ENCODE measurements around the gene APBB2. TPM values are rescaled to one million over a fixed set of nuclear protein-coding genes. Genes with fewer than 3 reads are reported as not detected.

APBB2 gene
- total RNA-seq, 3 donors from 2014 or later (not counting 1 experiment from before 2014, with no cell fraction given): 0.38 to 0.48 TPM; not detected in 1

GRCh38 chr4:40980318-40980883 is 233.9 kb downstream of the APBB2 start:
- 38% methylated on average over 1 of the region's 1 CpG for WGBS (ENCODE audit: insufficient coverage)
- H3K9me3 Mint-ChIP-seq: no peaks in the 10 kb centered on the region

GRCh38 chr4:40978548-40978947 is 235.8 kb downstream of the APBB2 start:
- H3K27me3 ChIP-seq (ENCODE audit: control insufficient read depth, insufficient read depth, low read length): no peaks in the 10 kb centered on the region
- no peak overlapping the region for H3K27ac ChIP-seq (ENCODE audit: low read length)
- H3K4me1 Mint-ChIP-seq: no peaks in the 10 kb centered on the region
- no peaks in the 10 kb centered on the region for H3K4me1 ChIP-seq (ENCODE audit: control insufficient read depth, insufficient read depth, low read length)
- no peak for DNase-seq
- ATAC-seq: no peak
- no peak overlapping the region for H3K4me3 Mint-ChIP-seq
- H3K9me3 ChIP-seq (ENCODE audit: control insufficient read depth, insufficient read depth, low read length): no peaks in the 10 kb centered on the region
- intact Hi-C loops (cut with micrococcal nuclease): no loop called here
- H3K27me3 Mint-ChIP-seq (ENCODE audit: low read depth in 2 of 2): no peaks in the 10 kb centered on the region
- H3K36me3 Mint-ChIP-seq: no peaks in the 10 kb centered on the region
- H3K4me3 ChIP-seq (ENCODE audit: low read length): no peak overlapping the region
- no peaks in the 10 kb centered on the region for H3K36me3 ChIP-seq (ENCODE audit: control insufficient read depth, insufficient read depth, low read length)
- H3K27ac Mint-ChIP-seq: no peak overlapping the region
- no peaks in the 10 kb centered on the region for H3K9me3 Mint-ChIP-seq
- no peak for TF ChIP-seq CTCF (IDR thresholded peaks at IDR 0.05)
- WGBS (ENCODE audit: insufficient coverage): 94% methylated on average over 3 of the region's 5 CpGs

More at GRCh38 chr4:40980318-40980883, 233.9 kb downstream of the APBB2 start:
- H3K4me3 ChIP-seq (ENCODE audit: low read length): no peak overlapping the region
- no peaks in the 10 kb centered on the region for H3K4me1 ChIP-seq (ENCODE audit: control insufficient read depth, insufficient read depth, low read length)
- Mint-ChIP-seq H3K27ac (no peak overlapping the region), H3K27me3 (ENCODE audit: low read depth in 2 of 2) (no peaks in the 10 kb centered on the region), H3K36me3 (no peaks in the 10 kb centered on the region), H3K4me3 (no peak overlapping the region), H3K4me1 (no peaks in the 10 kb centered on the region)
- no peaks in the 10 kb centered on the region for H3K27me3 ChIP-seq (ENCODE audit: control insufficient read depth, insufficient read depth, low read length)
- no peak for DNase-seq
- H3K9me3 ChIP-seq (ENCODE audit: control insufficient read depth, insufficient read depth, low read length): no peaks in the 10 kb centered on the region
- intact Hi-C loops (cut with micrococcal nuclease): no loop called here
- no peak overlapping the region for H3K27ac ChIP-seq (ENCODE audit: low read length)
- TF ChIP-seq CTCF (IDR thresholded peaks at IDR 0.05): no peak
- no peak for ATAC-seq
- H3K36me3 ChIP-seq (ENCODE audit: control insufficient read depth, insufficient read depth, low read length): no peaks in the 10 kb centered on the region

GRCh38 chr4:40976343-40976742 is 238.0 kb downstream of the APBB2 start:
- intact Hi-C loops (cut with micrococcal nuclease): no loop called here
- H3K9me3 ChIP-seq (ENCODE audit: control insufficient read depth, insufficient read depth, low read length): no peaks in the 10 kb centered on the region
- no peaks in the 10 kb centered on the region for H3K4me1 ChIP-seq (ENCODE audit: control insufficient read depth, insufficient read depth, low read length)
- DNase-seq (peak in 1 of 2 donors; percentile 29), ATAC-seq (no peak)
- Mint-ChIP-seq H3K27ac (no peak overlapping the region), H3K27me3 (ENCODE audit: low read depth in 2 of 2) (no peaks in the 10 kb centered on the region), H3K9me3 (no peaks in the 10 kb centered on the region), H3K36me3 (no peaks in the 10 kb centered on the region), H3K4me3 (no peak overlapping the region), H3K4me1 (no peaks in the 10 kb centered on the region)
- no peaks in the 10 kb centered on the region for H3K27me3 ChIP-seq (ENCODE audit: control insufficient read depth, insufficient read depth, low read length)
- H3K27ac ChIP-seq (ENCODE audit: low read length): no peak overlapping the region
- H3K4me3 ChIP-seq (ENCODE audit: low read length): no peak overlapping the region
- TF ChIP-seq CTCF (IDR thresholded peaks at IDR 0.05): peak; percentile 19
- H3K36me3 ChIP-seq (ENCODE audit: control insufficient read depth, insufficient read depth, low read length): no peaks in the 10 kb centered on the region

- H3K27ac Mint-ChIP-seq: no peak overlapping the region
- WGBS (ENCODE audit: insufficient coverage): 85% methylated on average over 1 of the region's 1 CpG
- no peak overlapping the region for H3K4me3 ChIP-seq (ENCODE audit: low read length)
- no peaks in the 10 kb centered on the region for H3K9me3 ChIP-seq (ENCODE audit: control insufficient read depth, insufficient read depth, low read length)
- ATAC-seq: no peak
- no peaks in the 10 kb centered on the region for H3K36me3 ChIP-seq (ENCODE audit: control insufficient read depth, insufficient read depth, low read length)
- H3K27me3 Mint-ChIP-seq (ENCODE audit: low read depth in 2 of 2): no peaks in the 10 kb centered on the region
- intact Hi-C loops (cut with micrococcal nuclease): no loop called here
- H3K36me3 Mint-ChIP-seq: no peaks in the 10 kb centered on the region
- H3K4me3 Mint-ChIP-seq: no peak overlapping the region
- no peak for TF ChIP-seq CTCF (IDR thresholded peaks at IDR 0.05)
- no peaks in the 10 kb centered on the region for H3K27me3 ChIP-seq (ENCODE audit: control insufficient read depth, insufficient read depth, low read length)
- no peak for DNase-seq
- no peaks in the 10 kb centered on the region for H3K4me1 Mint-ChIP-seq
- no peak overlapping the region for H3K27ac ChIP-seq (ENCODE audit: low read length)
- H3K9me3 Mint-ChIP-seq: no peaks in the 10 kb centered on the region
- H3K4me1 ChIP-seq (ENCODE audit: control insufficient read depth, insufficient read depth, low read length): no peaks in the 10 kb centered on the region
These were observed 241.6 kb downstream of the APBB2 start for GRCh38 chr4:40972722-40973121.

Data from natural killer cell (primary cell).